Measurements from ENCODE around the gene AP3B1.

AP3B1 gene

GRCh38 chr5:78294248-78295034 is at the start of gene AP3B1:
Gene AP3B1 (minus strand): TSS chr5:78294698. CDS start chr5:78294579, 119 bp downstream.
- peak; percentile 92 for DNase-seq (ENCODE audit: low read depth, low spot score)

DNA sequence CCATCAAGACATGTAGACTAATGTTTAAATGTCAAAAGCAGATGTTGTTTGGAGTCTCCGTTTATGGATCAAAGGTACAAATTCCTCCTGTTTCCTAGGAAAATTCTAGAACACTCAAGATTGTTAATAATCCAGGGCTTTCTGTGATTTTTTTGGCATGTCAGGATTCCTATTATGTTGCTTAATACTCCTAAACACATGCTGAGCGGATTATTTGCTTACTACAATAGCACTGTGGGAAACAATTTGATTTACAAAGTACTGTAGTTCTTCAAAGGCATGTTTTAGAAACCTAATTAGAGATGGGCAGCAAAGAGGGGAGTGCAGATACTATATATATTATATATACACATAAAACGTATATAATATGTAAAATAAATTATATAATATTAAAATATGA is 46.9 kb upstream of the AP3B1 start:
- no peak for DNase-seq (ENCODE audit: low read depth, low spot score)

DNA sequence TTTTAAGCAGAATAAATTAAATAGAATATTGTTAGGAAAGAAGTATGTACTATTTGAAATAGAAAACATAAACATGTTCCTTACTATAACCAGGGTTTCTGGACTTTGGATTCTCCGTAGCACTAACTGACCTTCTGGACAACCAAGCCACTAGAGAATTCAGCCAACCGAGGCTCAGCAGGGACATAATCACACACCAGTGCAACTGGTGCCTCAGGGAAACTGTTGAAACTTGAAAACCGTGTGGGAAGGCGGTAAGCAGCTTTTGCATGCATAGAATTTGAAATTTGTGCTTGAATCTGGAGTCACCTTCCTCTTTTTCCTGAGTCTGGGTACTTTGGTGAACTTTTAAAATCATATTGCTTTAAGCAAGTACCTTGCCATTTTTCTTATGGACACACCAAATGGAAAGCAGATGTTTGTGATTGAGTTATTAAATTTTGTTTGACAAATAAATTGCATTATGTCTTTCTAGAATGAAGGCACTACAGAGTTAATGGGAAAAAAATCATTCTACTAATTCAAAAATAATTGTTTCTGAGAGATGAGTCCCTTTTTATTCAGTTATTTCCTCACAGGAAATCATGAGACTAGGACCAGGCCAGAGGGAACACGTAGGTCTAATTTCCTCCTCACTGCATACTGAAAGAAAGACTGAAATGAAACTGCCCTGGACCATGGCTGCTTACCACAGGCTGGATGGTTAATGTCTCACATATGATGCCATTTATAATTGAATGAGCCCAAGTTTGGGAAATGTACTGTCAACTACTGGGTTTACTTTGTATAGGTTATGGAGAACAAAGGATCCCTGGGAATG is 45.3 kb upstream of the AP3B1 start:
- DNase-seq (ENCODE audit: low read depth, low spot score), result no peak

DNA sequence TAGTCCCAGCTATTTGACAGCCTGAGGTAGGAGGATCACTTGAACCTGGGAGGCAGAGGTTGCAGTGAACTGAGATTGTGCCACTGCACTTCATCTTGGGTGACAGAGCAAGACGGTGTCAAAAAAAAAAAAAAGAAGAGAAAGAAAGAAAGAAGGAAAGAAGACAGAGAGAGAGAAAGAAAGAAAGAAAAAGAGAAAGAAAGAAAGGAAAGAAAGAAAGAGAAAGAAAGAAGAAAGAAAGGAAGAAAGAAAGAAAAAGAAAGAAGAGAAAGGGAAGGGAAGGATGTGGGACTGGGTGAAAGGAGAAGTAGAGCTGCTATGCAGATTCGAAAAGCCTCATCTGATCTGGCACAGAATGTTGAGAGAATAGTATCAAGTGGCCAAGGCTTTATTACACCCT is 42.2 kb upstream of the AP3B1 start:
- no peak for DNase-seq (ENCODE audit: low read depth, low spot score)

DNA sequence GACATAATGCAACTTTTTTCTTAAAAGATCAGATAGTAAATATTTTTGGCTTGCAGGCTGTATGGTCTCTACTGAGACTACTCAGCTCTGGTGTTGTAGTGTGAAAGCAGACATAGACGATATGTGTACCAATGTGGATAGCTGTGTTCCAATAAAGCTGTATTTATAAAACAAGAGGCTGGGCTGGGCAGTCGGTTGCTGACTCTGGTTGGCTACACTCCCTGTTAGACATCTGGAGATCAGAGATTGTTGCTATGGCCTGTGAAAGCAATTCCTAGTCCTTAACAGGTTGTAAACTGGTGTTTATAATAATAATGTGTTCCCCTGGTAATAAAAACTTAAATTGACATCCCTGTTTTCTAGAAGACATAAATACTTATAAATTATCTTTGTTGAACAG is 41.5 kb upstream of the AP3B1 start:
- no peak for DNase-seq (ENCODE audit: low read depth, low spot score)

- no peak for DNase-seq (ENCODE audit: low read depth, low spot score)
Observed at GRCh38 chr5:78334811-78335210, 40.3 kb upstream of the AP3B1 start.

GRCh38 chr5:78331523-78332080 is 37.1 kb upstream of the AP3B1 start:
- DNase-seq (ENCODE audit: low read depth, low spot score), result no peak

- DNase-seq (ENCODE audit: low read depth, low spot score), result no peak
Observed at GRCh38 chr5:78328585-78329173, 34.2 kb upstream of the AP3B1 start.

- no peak for DNase-seq (ENCODE audit: low read depth, low spot score)
Observed at GRCh38 chr5:78327761-78328510, 33.4 kb upstream of the AP3B1 start.

- DNase-seq (ENCODE audit: low read depth, low spot score), result no peak
Observed at GRCh38 chr5:78326930-78327329, 32.4 kb upstream of the AP3B1 start.

GRCh38 chr5:78323241-78323640 is 28.7 kb upstream of the AP3B1 start:
- no peak for DNase-seq (ENCODE audit: low read depth, low spot score)

GRCh38 chr5:78320401-78320800 is 25.9 kb upstream of the AP3B1 start:
- no peak for DNase-seq (ENCODE audit: low read depth, low spot score)

- no peak for DNase-seq (ENCODE audit: low read depth, low spot score)
Observed at GRCh38 chr5:78318337-78318736, 23.8 kb upstream of the AP3B1 start.

DNA sequence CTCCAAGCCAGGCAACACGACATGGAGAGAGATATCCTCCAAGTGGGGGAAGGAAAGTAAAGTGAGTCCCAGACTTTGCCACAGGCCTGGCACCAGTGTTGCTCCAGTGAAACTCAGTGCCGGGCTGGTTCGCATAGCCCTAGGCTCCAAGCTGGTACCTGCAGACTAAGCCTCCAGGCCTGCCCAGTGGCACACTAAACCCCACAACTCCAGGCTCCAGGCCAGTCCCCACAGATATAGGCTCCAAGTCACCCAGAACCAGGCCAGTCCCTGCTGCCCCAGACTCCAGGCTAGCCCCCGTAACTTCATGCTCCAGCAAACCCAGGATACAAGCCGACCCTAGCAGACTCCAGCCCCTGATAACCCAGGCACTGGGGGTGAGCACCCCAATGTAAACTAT is 23.0 kb upstream of the AP3B1 start:
- DNase-seq (ENCODE audit: low read depth, low spot score), result no peak

DNA sequence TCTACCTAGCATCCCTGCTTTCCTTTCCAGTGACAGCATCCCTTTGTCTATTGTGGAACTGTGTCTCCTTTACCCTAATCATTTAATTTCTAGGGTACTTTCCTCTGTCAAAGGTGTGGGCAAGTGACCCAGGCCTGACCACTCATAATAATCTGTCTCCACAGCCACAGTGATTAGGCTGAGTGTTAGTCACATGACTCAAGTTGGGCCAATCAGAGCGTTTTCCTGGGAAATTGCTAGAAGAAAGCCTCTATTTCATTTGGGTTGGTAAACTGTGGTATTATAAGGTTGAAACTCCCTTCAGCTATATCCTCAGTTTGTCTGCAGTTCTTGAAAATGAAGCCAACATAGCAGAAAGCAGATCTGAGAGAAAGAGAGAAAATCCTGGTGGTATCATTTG is 14.2 kb upstream of the AP3B1 start:
- DNase-seq (ENCODE audit: low read depth, low spot score), result no peak

DNA sequence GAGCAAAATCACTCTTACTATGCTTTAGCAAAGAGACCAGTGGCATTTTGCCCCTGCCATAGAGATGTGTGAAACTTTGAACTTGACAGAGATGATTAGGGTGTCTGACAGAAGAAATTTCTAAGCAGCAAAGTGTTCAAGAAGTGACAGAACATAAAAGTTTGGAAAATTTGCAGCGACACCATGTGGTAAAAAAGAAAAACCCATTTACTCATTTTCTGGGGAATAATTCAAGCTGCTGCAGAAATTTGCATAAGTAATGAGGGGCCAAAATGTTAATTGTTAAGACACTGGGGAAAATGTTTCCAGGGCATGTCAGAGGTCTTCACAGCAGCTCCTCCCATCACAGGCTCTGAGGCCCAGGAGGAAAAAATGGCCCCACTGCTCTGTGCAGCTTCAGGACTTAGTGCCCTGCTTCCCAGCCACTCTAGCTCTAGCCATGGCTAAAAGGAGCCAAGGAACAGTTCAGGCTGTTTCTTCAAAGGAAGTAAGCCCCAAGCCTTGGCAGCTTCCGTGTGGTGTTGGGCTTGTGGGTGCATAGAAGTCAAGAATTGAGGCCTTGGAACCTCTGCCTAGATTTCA is 6.1 kb upstream of the AP3B1 start:
- no peak for DNase-seq (ENCODE audit: low read depth, low spot score)

GRCh38 chr5:78295035-78295961 is 800 bp upstream of the AP3B1 start:
- peak; percentile 9 for DNase-seq (ENCODE audit: low read depth, low spot score)

GRCh38 chr5:78293851-78294247 is 649 bp downstream of the AP3B1 start:
- DNase-seq (ENCODE audit: low read depth, low spot score), result no peak

GRCh38 chr5:78291687-78292086 is 2.8 kb downstream of the AP3B1 start:
- no peak for DNase-seq (ENCODE audit: low read depth, low spot score)

DNA sequence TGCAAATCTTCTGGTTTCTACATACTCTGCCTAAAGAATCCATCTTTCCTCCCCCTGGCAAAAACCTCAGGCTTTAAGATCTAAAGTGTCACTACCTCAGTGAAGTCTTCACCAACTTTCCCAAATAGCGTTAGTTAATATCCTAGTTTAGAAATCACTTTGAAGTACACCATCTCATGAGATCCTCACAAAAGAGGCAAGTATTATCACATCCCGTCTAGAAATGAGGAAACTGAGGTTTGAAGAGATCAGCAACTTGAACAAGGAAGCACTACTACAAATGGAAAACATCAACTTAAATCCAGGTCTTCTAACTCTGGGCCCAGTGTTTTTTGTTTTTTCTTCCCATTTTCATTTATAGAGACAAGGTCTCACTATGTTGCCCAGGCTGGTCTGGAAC is 4.6 kb downstream of the AP3B1 start:
- no peak for DNase-seq (ENCODE audit: low read depth, low spot score)

All from activated naive CD8-positive, alpha-beta T cell treated with anti-CD3 and anti-CD28 coated beads, Interleukin-2, amount 50 U/mL, for 16 hours (primary cell).